Uterus (tissue), 2 donors: ENCODE data around the gene IER3.

Source experiments
- POLR2A ChIP-seq, 2 donors: fragments of 450-650 bp; IDR thresholded peaks; one replicate each; pipeline ENCODE4 v1.6.1; 2016; ENCODE audit warnings: antibody characterized with exemption in 2 of 2, mild to moderate bottlenecking in 1 of 2, moderate library complexity in 1 of 2
- TF ChIP-seq, protein P1 (sequence below), 4 experiments: fragments of 200-600 bp in 2 of 4; fragments of 450-650 bp in 2 of 4; sonication (generic) in 2 of 4; IDR thresholded peaks; one replicate each; pipeline ENCODE4 v1.5.1; 2016 to 2019; ENCODE audit warnings: antibody characterized with exemption in 4 of 4, mild to moderate bottlenecking in 2 of 4, moderate library complexity in 1 of 4

DNA sequence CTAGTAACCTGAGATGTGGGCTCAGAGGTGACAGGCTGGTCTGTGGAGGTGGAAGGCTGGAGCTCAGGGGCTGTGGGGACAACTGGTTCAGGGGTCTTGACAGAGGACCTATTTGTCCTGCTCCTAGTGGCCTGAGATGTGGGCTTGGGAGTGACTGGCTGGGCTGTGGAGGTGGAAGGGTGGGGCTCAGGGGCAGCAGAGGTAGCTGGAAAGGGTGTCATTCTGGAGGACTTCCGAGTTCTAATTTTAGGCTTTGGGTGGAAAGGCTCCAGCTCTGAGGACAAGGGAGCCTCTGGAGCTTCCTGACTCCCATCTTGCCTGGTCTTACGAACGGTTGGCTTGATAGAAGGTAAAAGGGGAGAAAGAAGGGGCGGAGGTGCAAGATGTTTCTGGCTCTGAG is 38.7 kb downstream of the IER3 start:
- TF ChIP-seq, protein P1, sequence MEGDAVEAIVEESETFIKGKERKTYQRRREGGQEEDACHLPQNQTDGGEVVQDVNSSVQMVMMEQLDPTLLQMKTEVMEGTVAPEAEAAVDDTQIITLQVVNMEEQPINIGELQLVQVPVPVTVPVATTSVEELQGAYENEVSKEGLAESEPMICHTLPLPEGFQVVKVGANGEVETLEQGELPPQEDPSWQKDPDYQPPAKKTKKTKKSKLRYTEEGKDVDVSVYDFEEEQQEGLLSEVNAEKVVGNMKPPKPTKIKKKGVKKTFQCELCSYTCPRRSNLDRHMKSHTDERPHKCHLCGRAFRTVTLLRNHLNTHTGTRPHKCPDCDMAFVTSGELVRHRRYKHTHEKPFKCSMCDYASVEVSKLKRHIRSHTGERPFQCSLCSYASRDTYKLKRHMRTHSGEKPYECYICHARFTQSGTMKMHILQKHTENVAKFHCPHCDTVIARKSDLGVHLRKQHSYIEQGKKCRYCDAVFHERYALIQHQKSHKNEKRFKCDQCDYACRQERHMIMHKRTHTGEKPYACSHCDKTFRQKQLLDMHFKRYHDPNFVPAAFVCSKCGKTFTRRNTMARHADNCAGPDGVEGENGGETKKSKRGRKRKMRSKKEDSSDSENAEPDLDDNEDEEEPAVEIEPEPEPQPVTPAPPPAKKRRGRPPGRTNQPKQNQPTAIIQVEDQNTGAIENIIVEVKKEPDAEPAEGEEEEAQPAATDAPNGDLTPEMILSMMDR (IDR thresholded peaks at IDR 0.05), result no peak
- TF ChIP-seq POLR2A (IDR thresholded peaks at IDR 0.05), result no peak
